Heart right ventricle (tissue), 16 donors: ENCODE measurements around the gene AMZ1. TPM values are rescaled to one million over a fixed set of nuclear protein-coding genes. Genes with fewer than 3 reads are reported as not detected.
A peak's percentile ranks its signal among the peaks of the same experiment; 100 is the strongest.
"Not testable (repeated sequence)": the region's sequence is repeated elsewhere in the genome, so short reads cannot be mapped to it uniquely, and the experiment has no call there.

ENCODE experiments used
- ATAC-seq, 8 donors: fragments of 200-7000 bp; cut with Tn5 transposase; one replicate each; pipeline ENCODE4 v1.9.1; 2020; ENCODE audit warnings: mild to moderate bottlenecking in 8 of 8, moderate library complexity in 8 of 8, moderate number of reproducible peaks in 1 of 8
- DNase-seq, 2 donors: peaks; one replicate each; pipeline ENCODE4 v3.0.0-alpha.2; 2020
- H3K27ac ChIP-seq, 10 donors: fragments of 200-600 bp; sonication (generic) in 2 of 10; one replicate each; pipeline versions ENCODE4 v1.5.0 to v1.8.0; 2020 to 2022; ENCODE audit warnings: mild to moderate bottlenecking in 3 of 10
- H3K27me3 ChIP-seq, 7 donors: fragments of 200-600 bp; one replicate each; pipeline ENCODE4 v1.8.0; 2021 to 2022; ENCODE audit warnings: mild to moderate bottlenecking in 2 of 7
- H3K36me3 ChIP-seq, 9 donors: fragments of 200-600 bp; sonication (generic) in 1 of 9; one replicate each; pipeline versions ENCODE4 v1.5.0 to v1.8.0; 2020 to 2022; ENCODE audit warnings: mild to moderate bottlenecking in 2 of 9
- H3K4me1 ChIP-seq, 9 donors: fragments of 200-600 bp; sonication (generic) in 1 of 9; one replicate each; pipeline versions ENCODE4 v1.5.0 to v1.8.0; 2020 to 2022; ENCODE audit warnings: mild to moderate bottlenecking in 4 of 9
- H3K4me3 ChIP-seq, 10 donors: fragments of 200-600 bp; sonication (generic) in 2 of 10; one replicate each; pipeline versions ENCODE4 v1.5.0 to v1.8.0; 2020 to 2022; ENCODE audit warnings: mild to moderate bottlenecking in 7 of 10, moderate library complexity in 2 of 10
- H3K9me3 ChIP-seq, 11 donors: fragments of 200-600 bp in 10 of 11; sonication (generic) in 2 of 11; one replicate each; pipeline versions ENCODE4 v1.5.0 to v1.8.0; 2013 to 2022; ENCODE audit warnings: mild to moderate bottlenecking in 2 of 11, control low read depth in 1 of 11, moderate library complexity in 1 of 11
- WGBS, 2 donors: extraction: QIAGEN DNeasy Blood & Tissue Kit; methylation state at CpG; one replicate each; pipeline ENCODE4 v1.1.7; 2013; ENCODE audit warnings: inconsistent platforms in 1 of 2; 5-methylcytosine and 5-hydroxymethylcytosine counted together
- intact Hi-C, 10 donors: fragments of 100-400 bp; cut with DNase I; formaldehyde crosslinking; loops; one replicate each; pipeline versions ENCODE4 v1.11.1 to v1.14.2; 2022
- polyA plus RNA-seq, 2 donors: library from polyadenylated mRNA; stranded (reverse); fragments of 200-250 nt; gene quantifications; one replicate each; pipeline ENCODE4 v1.2.3, GENCODE V29; 2013
- total RNA-seq, 10 donors: library from RNA; stranded (reverse); fragmentation: NEBNext Ultra II Directional in 3 of 10; extraction: Animal tissue kit (Norgen Biotek cat#: 25700) in 3 of 10; gene quantifications; one replicate each; pipeline versions ENCODE4 v1.2.1 to v1.2.4, GENCODE V29; 2021 to 2023
- TF ChIP-seq, protein P1 (sequence below), 9 donors: fragments of 200-600 bp; sonication (generic) in 2 of 9; IDR thresholded peaks; one replicate each; pipeline versions ENCODE4 v1.5.0 to v1.8.0; 2021 to 2022; ENCODE audit warnings: antibody characterized with exemption in 9 of 9, mild to moderate bottlenecking in 5 of 9, moderate library complexity in 1 of 9
- donor health status: Arrhythmogenic right ventricular cardiomyopathy.
- donor health status: ischemic (EF 13 %, LVEDD 7.1; RV severe dilation, severe dysfunction).
- donor health status: healthy with polysubstance abuse.
- donor health status: DM: no; HTN: yes; CAD: no.
- donor health status: DM: no; HTN: no; CAD: no.
- donor health status: ischemic (EF 25% LVEDD 6.9; RV normal size, moderate dysfunction).
- donor health status: ischemic (EF 25% LVEDD 5.7; RV mildly dilated, moderate dysfunction).
- donor health status: healthy.
- donor health status: DM: yes; HTN: yes; CAD: no.
- donor health status: Ischemic cardiomyopathy.
- donor health status: ischemic (EF 35%, LVEDD 5.7; RV mildly dilated, moderate dysfunction).
- donor health status: nonischemic (EF 11% LVEDD 7.7; RV severe dilation, severe dysfunction).
- donor health status: DM: yes; HTN: yes; CAD: no.
- donor health status: PGD.
- donor health status: ischemic (EF 29% LVEDD 5.4; RV normal size, mild dysfunction).
- donor health status: nonischemic (EF 23%, LVEDD 6.1; RV moderate dilation, normal function).

The AMZ1 gene
- total and polyA plus RNA-seq, 12 donors: 0.04 to 0.11 (median 0.07) TPM; not detected in 4

DNA sequence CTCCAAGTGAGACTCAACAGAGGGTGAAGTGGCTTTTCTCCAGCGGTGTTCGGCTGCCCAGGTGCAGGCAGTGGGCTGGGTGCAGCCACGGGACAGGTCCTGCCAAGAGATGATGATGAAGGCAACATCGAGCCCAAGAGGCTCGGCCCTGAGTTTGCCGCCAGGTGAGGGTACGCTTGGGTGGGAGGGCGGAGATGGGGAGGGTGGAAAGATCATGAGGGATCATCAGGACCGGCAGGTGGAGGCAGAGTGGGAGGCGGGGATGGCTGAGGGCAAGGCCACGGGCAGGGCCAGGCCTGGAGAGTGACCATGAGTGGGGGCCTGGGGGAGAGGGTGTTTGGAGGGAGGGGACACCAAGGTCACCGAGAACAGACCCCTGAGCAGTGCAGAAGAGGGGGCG is 17.8 kb upstream of the AMZ1 start:
- WGBS, 2 donors: 80 to 90% methylated on average over 13 of the region's 13 CpGs
- intact Hi-C loops: no loop called here
- no peak overlapping the region for H3K27ac ChIP-seq
- H3K4me1 ChIP-seq: peaks cover 0 to 22% (median 5%) of the 10 kb centered on the region in 9 donors
- no peak overlapping the region for H3K4me3 ChIP-seq
- DNase-seq (no peak), ATAC-seq (no peak)
- no peaks in the 10 kb centered on the region for H3K36me3 ChIP-seq
- TF ChIP-seq, protein P1, sequence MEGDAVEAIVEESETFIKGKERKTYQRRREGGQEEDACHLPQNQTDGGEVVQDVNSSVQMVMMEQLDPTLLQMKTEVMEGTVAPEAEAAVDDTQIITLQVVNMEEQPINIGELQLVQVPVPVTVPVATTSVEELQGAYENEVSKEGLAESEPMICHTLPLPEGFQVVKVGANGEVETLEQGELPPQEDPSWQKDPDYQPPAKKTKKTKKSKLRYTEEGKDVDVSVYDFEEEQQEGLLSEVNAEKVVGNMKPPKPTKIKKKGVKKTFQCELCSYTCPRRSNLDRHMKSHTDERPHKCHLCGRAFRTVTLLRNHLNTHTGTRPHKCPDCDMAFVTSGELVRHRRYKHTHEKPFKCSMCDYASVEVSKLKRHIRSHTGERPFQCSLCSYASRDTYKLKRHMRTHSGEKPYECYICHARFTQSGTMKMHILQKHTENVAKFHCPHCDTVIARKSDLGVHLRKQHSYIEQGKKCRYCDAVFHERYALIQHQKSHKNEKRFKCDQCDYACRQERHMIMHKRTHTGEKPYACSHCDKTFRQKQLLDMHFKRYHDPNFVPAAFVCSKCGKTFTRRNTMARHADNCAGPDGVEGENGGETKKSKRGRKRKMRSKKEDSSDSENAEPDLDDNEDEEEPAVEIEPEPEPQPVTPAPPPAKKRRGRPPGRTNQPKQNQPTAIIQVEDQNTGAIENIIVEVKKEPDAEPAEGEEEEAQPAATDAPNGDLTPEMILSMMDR (IDR thresholded peaks at IDR 0.05): no peak
- H3K9me3 ChIP-seq: peaks cover 0 to 19% (median 0%) of the 10 kb centered on the region in 11 donors
- H3K27me3 ChIP-seq: peaks cover 0 to 22% (median 11%) of the 10 kb centered on the region in 7 donors

DNA sequence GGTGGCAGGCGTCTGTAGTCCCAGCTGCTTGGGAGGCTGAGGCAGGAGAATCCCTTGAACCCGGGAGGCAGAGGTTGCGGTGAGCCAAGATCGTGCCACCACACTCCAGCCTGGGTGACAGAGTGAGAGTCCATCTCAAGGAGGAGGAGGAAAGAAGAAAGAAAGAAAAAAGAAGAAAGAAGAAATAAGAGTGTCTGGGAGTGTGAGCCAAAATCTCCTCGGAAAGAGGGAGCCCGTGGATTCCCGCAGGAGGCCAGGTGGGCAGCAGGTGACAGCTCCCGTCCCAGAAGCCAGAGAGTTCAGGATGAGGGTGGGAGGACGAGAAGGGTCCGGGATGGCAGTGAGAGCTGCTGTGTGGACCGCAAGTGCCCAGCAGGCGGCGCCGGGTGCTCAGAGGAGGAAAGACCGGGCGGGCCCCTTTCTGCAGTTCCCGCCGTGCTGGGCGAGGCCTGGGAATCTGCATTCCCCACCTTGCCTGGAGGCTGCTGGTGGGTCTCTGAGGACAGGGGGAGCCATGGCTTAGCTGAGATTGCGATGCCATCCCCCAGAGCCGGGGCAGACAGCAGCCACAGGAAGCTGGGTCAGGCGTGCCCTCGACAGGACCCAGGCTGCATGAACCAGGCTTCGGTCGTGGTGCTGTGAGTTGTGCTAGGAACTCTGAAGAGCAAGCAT is 17.1 kb upstream of the AMZ1 start:
- Histone ChIP-seq H3K4me1 (peaks cover 0 to 17% (median 1%) of the 10 kb centered on the region in 9 donors), H3K4me3 (no peak overlapping the region), H3K27ac (no peak overlapping the region), H3K36me3 (no peaks in the 10 kb centered on the region), H3K27me3 (peaks cover 0 to 22% (median 11%) of the 10 kb centered on the region in 7 donors), H3K9me3 (peaks cover 0 to 24% (median 0%) of the 10 kb centered on the region in 11 donors)
- WGBS, 2 donors: 26 to 30% methylated on average over 24 to 25 of the region's 25 CpGs
- DNase-seq (peak; percentile 60 to 78), ATAC-seq (peak; percentile 73 to 84 (median 79))
- TF ChIP-seq, protein P1 (IDR thresholded peaks at IDR 0.05): peak; percentile 51 to 90 (median 83)
- intact Hi-C loops: no loop called here

DNA sequence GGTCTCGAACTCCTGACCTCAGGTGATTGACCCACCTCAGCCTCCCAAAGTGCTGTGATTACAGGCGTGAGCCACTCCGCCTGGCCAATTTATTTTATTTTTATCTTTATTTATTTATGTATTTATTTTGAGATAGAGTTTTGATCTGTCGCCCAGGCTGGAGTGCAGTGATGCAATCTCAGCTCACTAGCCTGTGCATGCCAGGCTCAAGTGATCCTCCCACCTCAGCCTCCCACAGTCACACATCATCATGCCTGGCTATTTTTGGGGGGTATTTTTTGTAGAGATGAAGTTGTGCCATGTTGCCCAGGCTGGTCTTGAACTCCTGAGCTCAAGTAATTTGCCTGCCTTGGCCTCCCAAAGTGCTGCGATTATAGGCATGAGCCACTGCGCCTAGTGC is 14.8 kb upstream of the AMZ1 start:
- ATAC-seq, H3K4me3 ChIP-seq, intact Hi-C loops, DNase-seq, H3K36me3 ChIP-seq, H3K4me1 ChIP-seq, H3K27ac ChIP-seq: not testable (repeated sequence)
- H3K9me3 ChIP-seq: peaks cover 0 to 19% (median 0%) of the 10 kb centered on the region in 11 donors
- 80 to 87% methylated on average over 6 of the region's 6 CpGs for WGBS, 2 donors
- H3K27me3 ChIP-seq: peaks cover 0 to 22% (median 11%) of the 10 kb centered on the region in 7 donors

DNA sequence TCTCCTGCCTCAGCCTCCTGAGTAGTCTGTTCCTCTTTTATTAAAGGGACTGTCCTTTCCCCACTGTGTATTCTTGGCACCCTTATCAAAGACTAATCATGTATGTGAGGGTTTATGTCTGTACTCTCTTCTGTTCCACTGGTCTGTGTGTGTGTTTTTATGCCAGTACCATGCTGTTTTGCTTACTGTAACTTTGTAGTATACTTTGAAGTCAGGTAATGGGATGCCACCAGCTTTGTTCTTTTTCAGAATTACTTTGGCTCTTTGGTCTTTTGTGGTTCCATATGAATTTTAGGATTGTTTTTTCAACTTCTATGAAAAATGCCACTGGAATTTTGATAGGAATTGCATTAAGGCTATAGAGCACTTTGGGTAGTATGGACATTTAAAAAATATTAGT is 14.1 kb upstream of the AMZ1 start:
- no peaks in the 10 kb centered on the region for H3K36me3 ChIP-seq
- TF ChIP-seq, protein P1 (IDR thresholded peaks at IDR 0.05): no peak
- intact Hi-C loops: no loop called here
- no peak for DNase-seq
- ATAC-seq: no peak
- H3K27ac ChIP-seq: no peak overlapping the region
- peaks cover 0 to 19% (median 0%) of the 10 kb centered on the region in 11 donors for H3K9me3 ChIP-seq
- H3K4me1 ChIP-seq: peaks cover 0 to 7% (median 0%) of the 10 kb centered on the region in 9 donors
- H3K4me3 ChIP-seq: no peak overlapping the region
- peaks cover 0 to 22% (median 11%) of the 10 kb centered on the region in 7 donors for H3K27me3 ChIP-seq

DNA sequence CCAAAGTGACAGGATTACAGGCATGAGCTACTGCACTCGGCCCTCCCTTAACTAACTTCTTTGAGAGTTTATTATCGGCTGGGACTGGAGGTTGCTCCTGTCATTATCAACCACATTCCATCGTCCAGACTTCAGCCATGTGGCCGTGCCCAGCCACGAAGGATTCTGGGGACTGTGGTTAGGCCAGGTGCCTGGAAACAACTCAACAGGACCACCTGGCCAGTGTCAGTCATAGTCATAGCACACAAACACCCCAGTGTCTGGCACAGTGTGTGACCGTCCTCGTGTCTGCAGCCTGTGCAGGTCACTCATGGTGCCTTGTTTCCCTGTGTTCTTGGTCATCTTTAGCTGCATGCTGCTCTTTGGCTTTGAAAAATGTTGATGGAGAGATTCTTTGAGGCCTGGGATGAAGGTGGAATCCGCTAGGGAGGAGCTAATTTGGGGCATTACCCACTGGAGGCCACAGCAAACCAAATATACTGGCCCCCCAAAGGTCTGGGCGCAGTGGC is 12.7 kb upstream of the AMZ1 start:
- intact Hi-C loops: no loop called here
- no peak for ATAC-seq
- 79 to 82% methylated on average over 9 of the region's 9 CpGs for WGBS, 2 donors
- Histone ChIP-seq H3K4me3 (no peak overlapping the region), H3K9me3 (peaks cover 0 to 19% (median 0%) of the 10 kb centered on the region in 11 donors), H3K36me3 (no peaks in the 10 kb centered on the region), H3K27me3 (peaks cover 0 to 18% (median 16%) of the 10 kb centered on the region in 7 donors), H3K4me1 (peaks cover 0 to 7% (median 0%) of the 10 kb centered on the region in 9 donors), H3K27ac (no peak overlapping the region)
- TF ChIP-seq, protein P1 (IDR thresholded peaks at IDR 0.05): no peak
- DNase-seq: no peak

DNA sequence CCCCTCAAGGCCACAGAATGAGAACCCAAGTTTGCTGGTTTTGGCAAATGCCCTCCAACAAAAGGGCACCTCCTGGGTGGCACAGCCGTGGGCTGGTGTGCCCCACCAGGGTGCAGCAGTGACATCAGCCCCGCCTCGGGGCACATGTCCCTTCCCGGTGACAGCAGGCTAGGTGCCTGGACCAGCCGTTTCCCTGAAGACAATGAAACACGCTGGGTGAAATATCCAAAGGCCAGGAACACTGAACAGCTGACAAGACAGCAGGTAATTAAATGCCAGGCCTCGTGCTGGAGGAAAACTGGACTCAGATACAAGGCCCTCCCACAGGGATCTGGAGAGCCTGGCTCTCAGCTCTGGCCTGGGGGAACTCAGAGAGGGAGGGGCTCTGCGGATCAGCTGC is 11.4 kb upstream of the AMZ1 start:
- H3K4me3 ChIP-seq, H3K27ac ChIP-seq, ATAC-seq, H3K36me3 ChIP-seq, intact Hi-C loops, DNase-seq, H3K4me1 ChIP-seq: not testable (repeated sequence)
- Histone ChIP-seq H3K9me3 (peaks cover 0 to 19% (median 0%) of the 10 kb centered on the region in 11 donors), H3K27me3 (peaks cover 0 to 19% (median 11%) of the 10 kb centered on the region in 7 donors)
- 79% methylated on average over 7 of the region's 8 CpGs for WGBS, 2 donors

DNA sequence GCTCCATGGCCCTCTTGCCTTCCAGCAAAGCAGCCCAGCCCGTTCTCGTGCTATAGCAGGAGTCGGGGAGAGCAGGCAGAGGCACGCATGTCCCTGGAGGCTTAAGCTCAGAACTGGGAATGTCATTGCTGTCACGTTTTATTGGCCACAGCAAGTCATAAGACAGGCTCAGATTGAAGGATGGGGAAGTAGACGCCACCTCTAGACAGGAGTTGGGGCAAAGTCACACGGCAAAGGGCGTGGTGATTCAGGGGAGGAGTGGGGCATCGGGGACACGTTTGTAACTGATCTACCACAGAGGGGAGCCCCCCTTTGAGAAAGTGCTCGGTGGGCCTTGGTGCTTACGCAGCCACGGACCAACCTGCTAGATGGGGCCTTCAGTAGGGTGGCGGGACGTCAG is 9.5 kb upstream of the AMZ1 start:
- peaks cover 0 to 23% (median 8%) of the 10 kb centered on the region in 7 donors for H3K27me3 ChIP-seq
- DNase-seq: not testable (repeated sequence)

More for the DNA sequence above, 9.5 kb upstream of the AMZ1 start:
- ATAC-seq, H3K4me3 ChIP-seq, H3K27ac ChIP-seq, intact Hi-C loops, H3K36me3 ChIP-seq, H3K4me1 ChIP-seq: not testable (repeated sequence)
- WGBS, 2 donors: 85 to 88% methylated on average over 13 of the region's 15 CpGs
- peaks cover 0 to 22% (median 0%) of the 10 kb centered on the region in 11 donors for H3K9me3 ChIP-seq
